Activated CD4-positive, alpha-beta T cell treated with anti-CD3 and anti-CD28 coated beads, Interleukin-2, amount 50 U/mL, for 24 hours (primary cell): ENCODE measurements around the gene FAAP100.

ENCODE experiments used
- DNase-seq, 2 donors: peaks; one replicate each; pipeline ENCODE4 v3.0.0-alpha.2; 2020; ENCODE audit warnings: low read depth in 1 of 2, low spot score in 1 of 2

The FAAP100 gene

DNA sequence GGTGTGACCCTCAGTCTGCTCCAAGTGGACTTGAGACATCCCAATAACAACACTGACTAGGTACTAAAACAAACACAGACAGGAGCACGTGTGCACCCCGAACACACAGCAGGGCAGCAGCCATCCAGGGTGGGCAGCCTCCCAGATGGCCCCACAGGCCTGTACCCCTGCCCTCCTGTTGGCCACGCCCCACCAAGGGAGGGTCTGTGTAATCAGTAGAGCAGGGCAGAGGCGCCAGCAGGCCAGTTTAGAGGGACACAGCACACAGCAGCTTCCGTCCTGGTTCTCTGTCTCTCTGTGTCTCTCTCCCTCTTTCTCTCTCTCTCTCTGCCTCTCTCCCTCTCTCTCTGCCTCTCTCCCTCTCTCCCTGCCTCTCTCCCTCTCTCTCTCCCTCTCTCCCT is 61.0 kb downstream of the FAAP100 start:
- DNase-seq: no peak

DNA sequence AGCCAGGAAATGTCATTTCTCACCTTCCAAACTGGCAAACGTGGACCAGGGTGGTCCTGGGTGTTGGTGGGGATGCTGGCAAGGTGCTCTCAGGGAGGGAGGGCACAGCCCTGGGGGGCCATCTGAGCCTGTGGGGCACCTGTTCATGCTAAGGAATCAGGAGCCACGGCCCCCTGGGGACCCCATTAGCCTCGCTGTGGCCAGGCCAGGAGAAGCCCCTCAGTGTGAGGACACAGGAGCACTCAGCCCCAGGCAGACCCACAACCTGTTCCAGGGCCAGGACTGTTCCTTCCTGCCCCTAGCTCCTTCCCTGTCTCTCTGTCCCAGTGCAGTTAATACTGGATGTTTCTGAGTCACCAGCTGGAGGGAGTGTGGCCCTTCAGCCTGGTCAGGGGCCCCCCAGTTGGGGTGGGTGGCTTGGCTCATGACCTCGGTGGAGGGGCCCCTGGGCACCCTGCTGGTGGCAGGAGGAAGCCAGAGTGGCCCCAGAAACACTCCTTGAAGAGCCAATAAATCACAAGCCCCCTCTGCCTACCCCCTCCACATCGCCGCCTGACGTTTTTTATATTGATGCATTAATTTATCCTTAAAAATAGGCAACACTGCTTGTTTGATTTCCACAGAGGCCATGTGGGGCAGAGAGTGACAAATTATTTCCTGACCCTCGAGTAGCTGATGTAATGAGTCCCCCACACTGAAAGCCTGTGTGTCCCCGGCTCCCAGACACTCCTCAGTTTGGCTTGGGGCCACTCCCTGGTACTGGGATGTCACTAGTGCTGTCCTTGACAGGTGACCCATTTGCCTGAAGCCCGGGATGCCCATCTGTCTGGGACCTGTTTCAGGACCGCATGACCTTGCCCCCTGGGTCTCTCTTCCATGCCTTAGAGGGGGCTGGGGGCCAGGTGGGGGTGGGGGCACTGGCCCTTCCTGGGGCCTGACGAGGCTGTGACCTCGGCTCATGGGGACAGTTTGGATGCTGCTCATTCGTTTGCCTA is 61.9 kb downstream of the FAAP100 start:
- DNase-seq: no peak
